MM.1S (cell line): ENCODE results near the gene CLIP4.

Experiments used
- DNase-seq: peaks from one replicate; pipeline ENCODE4 v3.0.0-alpha.2; 2015
- H2AFZ ChIP-seq: fragments of 300-600 bp; sonication (generic); 2 replicates; pipeline ENCODE4 v1.6.0; 2016; ENCODE audit warnings: antibody characterized with exemption, low read length
- H3F3A ChIP-seq: fragments of 300-600 bp; sonication (generic); 2 replicates; pipeline ENCODE4 v1.6.1; 2016; ENCODE audit warnings: mild to moderate bottlenecking, antibody characterized with exemption, low read length, moderate library complexity, mixed read lengths; ENCODE audit not compliant: insufficient read depth
- H3K27ac ChIP-seq: fragments of 300-600 bp; sonication (generic); 2 replicates; pipeline ENCODE4 v1.5.1; 2016; ENCODE audit warnings: mild to moderate bottlenecking, low read length
- H3K27me3 ChIP-seq: fragments of 300-600 bp; sonication (generic); replicated peaks from 2 replicates; pipeline ENCODE4 v1.6.0; 2016; ENCODE audit warnings: low read length; ENCODE audit not compliant: insufficient read depth
- H3K36me3 ChIP-seq: fragments of 300-600 bp; sonication (generic); replicated peaks from 2 replicates; pipeline ENCODE4 v1.6.1; 2016; ENCODE audit warnings: mild to moderate bottlenecking, low read length, mixed read lengths; ENCODE audit not compliant: insufficient read depth
- H3K4me1 ChIP-seq: fragments of 300-600 bp; sonication (generic); 2 replicates; pipeline ENCODE4 v1.6.1; 2016; ENCODE audit warnings: low read length, mixed read lengths
- H3K4me2 ChIP-seq: fragments of 300-600 bp; sonication (generic); 2 replicates; pipeline ENCODE4 v1.6.0; 2016; ENCODE audit warnings: low read depth, low read length
- H3K4me3 ChIP-seq: fragments of 300-600 bp; sonication (generic); 2 replicates; pipeline ENCODE4 v1.5.1; 2016; ENCODE audit warnings: low read length, mixed read lengths
- H3K79me2 ChIP-seq: fragments of 300-600 bp; sonication (generic); 2 replicates; pipeline ENCODE4 v1.6.1; 2016; ENCODE audit warnings: mixed run types, low read length, mixed read lengths
- H3K9ac ChIP-seq: fragments of 300-600 bp; sonication (generic); 2 replicates; pipeline ENCODE4 v1.6.1; 2016; ENCODE audit warnings: low read length, mixed read lengths
- H3K9me2 ChIP-seq: fragments of 300-600 bp; sonication (generic); replicated peaks from 2 replicates; pipeline ENCODE4 v1.6.1; 2016; ENCODE audit warnings: mild to moderate bottlenecking, low read length, mixed read lengths; ENCODE audit not compliant: insufficient read depth
- H3K9me3 ChIP-seq: fragments of 300-600 bp; sonication (generic); replicated peaks from 2 replicates; pipeline ENCODE4 v1.6.1; 2016; ENCODE audit warnings: mild to moderate bottlenecking, low read length, mixed read lengths; ENCODE audit not compliant: insufficient read depth
- H4K20me1 ChIP-seq: fragments of 300-600 bp; sonication (generic); 2 replicates; pipeline ENCODE4 v1.6.1; 2016; ENCODE audit warnings: mild to moderate bottlenecking, low read length, moderate library complexity, mixed read lengths; ENCODE audit not compliant: insufficient read depth
- CTCF ChIP-seq: fragments of 300-600 bp; sonication (generic); IDR thresholded peaks from 2 replicates; pipeline ENCODE4 v1.5.1; 2016; ENCODE audit warnings: antibody characterized with exemption, low read length, mixed read lengths
- EZH2 ChIP-seq: fragments of 300-600 bp; sonication (generic); optimal IDR thresholded peaks from 2 replicates; pipeline ENCODE3; 2017; ENCODE audit warnings: low read depth, mild to moderate bottlenecking, antibody characterized with exemption, low read length, mixed read lengths
- EZH2phosphoT487 ChIP-seq: fragments of 300-600 bp; sonication (generic); IDR thresholded peaks from 2 replicates; pipeline ENCODE4 v1.6.1; 2018; ENCODE audit warnings: antibody characterized with exemption, low read length

Gene CLIP4

GRCh38 chr2:29074411-29074810, 40.8 kb upstream of the CLIP4 start, which contains the start of gene PCARE:
TSS of gene PCARE (minus strand) at chr2:29074523. CDS start at chr2:29074261, 262 bp downstream.
- H3K27me3 ChIP-seq, result no peaks in the 10 kb centered on the region
- H3K9me2 ChIP-seq, result no peaks in the 10 kb centered on the region
- TF ChIP-seq EZH2 (no peak), CTCF (no peak), EZH2phosphoT487 (no peak)
- H3K9ac ChIP-seq, result no peak within 1 kb of the TSS
- no peaks in the 10 kb centered on the region for H3K4me1 ChIP-seq
- H4K20me1 ChIP-seq, result no peaks in the 10 kb centered on the region
- H3K27ac ChIP-seq, result no peak within 1 kb of the TSS
- no peaks in the 10 kb centered on the region for H3K36me3 ChIP-seq
- H3K79me2 ChIP-seq, result no peaks in the 10 kb centered on the region
- H3K9me3 ChIP-seq, result no peaks in the 10 kb centered on the region
- no peaks in the 10 kb centered on the region for H3F3A ChIP-seq
- H3K4me2 ChIP-seq, result no peak within 1 kb of the TSS
- DNase-seq, result no peak
- H2AFZ ChIP-seq, result no peak within 1 kb of the TSS
- H3K4me3 ChIP-seq, result no peak within 1 kb of the TSS

GRCh38 chr2:29075894-29076705, 39.1 kb upstream of the CLIP4 start:
- Histone ChIP-seq H3F3A (no peaks in the 10 kb centered on the region), H3K27ac (no peak overlapping the region), H3K9me3 (no peaks in the 10 kb centered on the region), H3K9me2 (no peaks in the 10 kb centered on the region), H4K20me1 (no peaks in the 10 kb centered on the region), H3K79me2 (no peaks in the 10 kb centered on the region), H2AFZ (no peak overlapping the region), H3K36me3 (no peaks in the 10 kb centered on the region), H3K9ac (no peak overlapping the region), H3K27me3 (no peaks in the 10 kb centered on the region), H3K4me3 (no peak overlapping the region), H3K4me1 (no peaks in the 10 kb centered on the region), H3K4me2 (no peak overlapping the region)
- DNase-seq, result no peak
- TF ChIP-seq CTCF, result no peak
- no peak for TF ChIP-seq EZH2
- no peak for TF ChIP-seq EZH2phosphoT487

- H3K9me3 ChIP-seq, result no peaks in the 10 kb centered on the region
- no peaks in the 10 kb centered on the region for H4K20me1 ChIP-seq
- no peak overlapping the region for H3K4me3 ChIP-seq
- no peaks in the 10 kb centered on the region for H3F3A ChIP-seq
- no peak overlapping the region for H2AFZ ChIP-seq
- no peaks in the 10 kb centered on the region for H3K27me3 ChIP-seq
- no peaks in the 10 kb centered on the region for H3K4me1 ChIP-seq
- no peaks in the 10 kb centered on the region for H3K79me2 ChIP-seq
- no peak for TF ChIP-seq EZH2phosphoT487
- no peak for TF ChIP-seq CTCF
- no peak for TF ChIP-seq EZH2
- H3K4me2 ChIP-seq, result no peak overlapping the region
- H3K9me2 ChIP-seq, result no peaks in the 10 kb centered on the region
- no peak for DNase-seq
- H3K9ac ChIP-seq, result no peak overlapping the region
- H3K27ac ChIP-seq, result no peak overlapping the region
- H3K36me3 ChIP-seq, result no peaks in the 10 kb centered on the region
These were observed 35.3 kb upstream of the CLIP4 start for GRCh38 chr2:29079887-29080286.
